Cortex of kidney (tissue), 1 donor: ENCODE data around the gene TOMM22.

Experiments used
- DNase-seq: peaks from one replicate; lab custom pipeline; 2025; lab: John Stamatoyannopoulos, UW

TOMM22 gene

GRCh38 chr22:38715176-38715764 is 33.5 kb downstream of the TOMM22 start:
- DNase-seq: no peak

DNA sequence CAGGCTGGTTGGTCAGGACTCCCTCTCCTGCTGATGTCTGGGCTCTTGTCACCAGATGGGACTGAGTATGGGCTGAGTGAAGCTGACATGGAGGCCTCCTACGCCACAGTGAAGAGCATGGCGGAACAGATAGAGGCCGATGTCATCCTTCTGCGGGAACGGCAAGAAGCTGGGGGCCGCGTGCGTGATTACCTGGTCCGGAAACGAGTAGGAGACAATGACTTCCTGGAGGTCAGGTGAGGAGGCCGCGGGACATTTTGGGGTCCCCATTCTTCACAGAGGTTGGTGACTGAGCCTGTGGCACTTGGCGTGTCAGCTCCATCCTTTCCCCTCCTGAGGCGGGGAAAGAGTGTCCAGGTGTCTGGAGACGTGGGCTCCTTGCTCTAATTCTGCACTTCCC is 34.1 kb downstream of the TOMM22 start:
- no peak for DNase-seq

GRCh38 chr22:38716271-38716670 is 34.5 kb downstream of the TOMM22 start:
- no peak for DNase-seq

DNA sequence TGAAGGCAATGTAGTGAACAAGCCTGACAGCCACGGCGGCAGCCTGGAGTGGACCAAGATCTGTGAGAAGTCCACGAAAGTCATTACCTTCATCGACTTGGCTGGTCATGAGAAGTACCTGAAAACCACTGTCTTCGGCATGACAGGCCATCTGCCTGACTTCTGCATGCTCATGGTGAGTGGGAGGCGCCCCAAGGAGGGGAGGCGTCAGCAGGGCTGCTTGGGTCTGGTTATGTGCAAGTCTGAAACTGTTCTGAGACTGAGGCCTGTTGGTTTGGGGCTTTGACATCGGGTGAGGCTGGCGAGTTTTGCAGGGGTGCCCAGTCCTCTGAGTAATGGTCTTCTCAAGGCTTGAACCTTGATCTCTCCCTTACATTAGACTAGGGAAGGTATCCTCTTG is 35.1 kb downstream of the TOMM22 start:
- DNase-seq: no peak

GRCh38 chr22:38717244-38717643 is 35.5 kb downstream of the TOMM22 start:
- no peak for DNase-seq

GRCh38 chr22:38718414-38718813 is 36.7 kb downstream of the TOMM22 start:
- no peak for DNase-seq

DNA sequence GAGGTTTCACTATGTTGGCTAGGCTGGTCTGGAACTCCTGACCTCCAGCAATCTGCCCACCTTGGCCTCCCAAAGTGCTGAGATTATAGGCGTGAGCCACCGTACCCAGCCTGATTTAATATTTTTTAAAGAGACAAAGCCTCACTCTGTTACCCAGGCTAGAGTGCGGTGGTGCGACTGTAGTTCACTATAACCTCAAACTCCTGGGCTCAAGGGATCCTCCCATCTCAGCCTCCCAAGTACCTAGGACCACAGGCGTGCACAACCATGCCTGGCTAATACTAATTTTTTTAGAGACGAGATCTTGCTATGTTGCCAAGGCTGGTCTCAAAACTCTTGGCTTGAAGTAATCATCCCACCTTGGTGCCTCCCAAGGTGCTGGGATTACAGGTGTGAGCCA is 37.4 kb downstream of the TOMM22 start:
- no peak for DNase-seq

DNA sequence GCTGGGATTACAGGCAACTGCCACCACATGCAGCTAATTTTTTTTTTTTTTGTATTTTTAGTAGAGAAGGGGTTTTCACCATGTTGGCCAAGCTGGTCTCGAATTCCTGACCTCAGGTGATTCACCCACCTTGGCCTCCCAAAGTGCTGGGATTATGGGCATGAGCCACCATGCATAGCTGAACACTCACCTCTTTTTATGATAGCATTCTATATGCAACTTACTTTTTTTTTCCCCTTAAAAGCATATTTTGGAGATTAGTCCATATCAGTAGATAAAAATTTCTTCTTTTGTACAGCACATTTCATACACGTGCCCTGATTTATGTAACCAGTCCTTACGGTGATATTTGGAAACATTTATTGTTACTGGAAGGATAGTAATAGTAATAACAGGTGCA is 38.6 kb downstream of the TOMM22 start:
- DNase-seq: no peak

GRCh38 chr22:38721551-38721950 is 39.8 kb downstream of the TOMM22 start:
- no peak for DNase-seq

DNA sequence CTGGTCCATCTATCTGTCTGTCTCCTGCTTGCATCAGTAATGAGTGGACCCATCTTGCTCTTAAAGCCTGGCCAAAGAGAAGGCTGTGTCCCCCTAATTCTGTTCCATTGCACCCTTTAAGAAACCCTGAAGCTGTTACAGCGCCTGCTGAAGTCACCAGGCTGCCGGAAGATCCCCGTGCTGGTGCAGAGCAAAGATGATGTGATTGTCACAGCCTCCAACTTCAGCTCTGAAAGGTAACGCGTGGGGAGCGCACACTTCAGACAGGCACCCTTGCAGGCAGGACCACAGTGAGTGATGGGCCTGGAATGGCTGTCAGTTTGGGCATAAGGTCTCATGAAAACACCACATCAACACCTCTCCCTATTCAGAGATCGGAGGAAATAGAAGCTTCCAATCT is 42.4 kb downstream of the TOMM22 start:
- no peak for DNase-seq

DNA sequence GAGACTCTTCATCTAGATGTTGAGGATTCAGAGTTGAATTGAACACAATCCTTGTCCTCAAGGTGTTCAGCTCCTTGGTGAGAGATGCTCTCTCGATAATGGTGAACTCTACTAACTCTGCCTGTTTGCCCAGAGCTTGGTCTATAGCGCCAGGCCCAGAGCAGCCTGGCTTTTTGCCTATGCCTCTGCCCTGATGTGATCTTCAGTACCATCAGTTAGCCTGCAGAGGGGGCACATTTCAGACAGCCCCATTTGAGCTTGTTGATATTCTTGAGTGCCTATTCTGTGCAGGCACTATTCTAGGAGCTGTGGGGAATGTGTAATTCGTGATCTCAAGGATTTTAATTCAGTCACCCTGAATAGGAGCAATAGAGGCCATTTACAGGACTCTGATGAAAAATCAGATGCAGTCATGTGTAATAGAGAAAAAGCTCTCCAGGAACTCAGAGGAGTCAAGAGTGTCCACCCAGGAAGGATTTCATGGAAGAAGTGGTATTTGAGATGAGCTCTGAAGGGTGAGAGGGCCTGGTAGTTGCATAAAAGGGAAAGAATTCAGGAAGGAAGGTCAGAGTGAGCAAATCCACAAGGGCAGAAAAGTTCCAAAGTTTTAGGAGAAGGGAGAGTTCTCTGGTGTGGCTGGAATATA is 43.3 kb downstream of the TOMM22 start:
- DNase-seq: no peak

GRCh38 chr22:38725900-38726655 is 44.3 kb downstream of the TOMM22 start:
- DNase-seq: no peak

GRCh38 chr22:38727123-38727522 is 45.4 kb downstream of the TOMM22 start:
- DNase-seq: no peak

DNA sequence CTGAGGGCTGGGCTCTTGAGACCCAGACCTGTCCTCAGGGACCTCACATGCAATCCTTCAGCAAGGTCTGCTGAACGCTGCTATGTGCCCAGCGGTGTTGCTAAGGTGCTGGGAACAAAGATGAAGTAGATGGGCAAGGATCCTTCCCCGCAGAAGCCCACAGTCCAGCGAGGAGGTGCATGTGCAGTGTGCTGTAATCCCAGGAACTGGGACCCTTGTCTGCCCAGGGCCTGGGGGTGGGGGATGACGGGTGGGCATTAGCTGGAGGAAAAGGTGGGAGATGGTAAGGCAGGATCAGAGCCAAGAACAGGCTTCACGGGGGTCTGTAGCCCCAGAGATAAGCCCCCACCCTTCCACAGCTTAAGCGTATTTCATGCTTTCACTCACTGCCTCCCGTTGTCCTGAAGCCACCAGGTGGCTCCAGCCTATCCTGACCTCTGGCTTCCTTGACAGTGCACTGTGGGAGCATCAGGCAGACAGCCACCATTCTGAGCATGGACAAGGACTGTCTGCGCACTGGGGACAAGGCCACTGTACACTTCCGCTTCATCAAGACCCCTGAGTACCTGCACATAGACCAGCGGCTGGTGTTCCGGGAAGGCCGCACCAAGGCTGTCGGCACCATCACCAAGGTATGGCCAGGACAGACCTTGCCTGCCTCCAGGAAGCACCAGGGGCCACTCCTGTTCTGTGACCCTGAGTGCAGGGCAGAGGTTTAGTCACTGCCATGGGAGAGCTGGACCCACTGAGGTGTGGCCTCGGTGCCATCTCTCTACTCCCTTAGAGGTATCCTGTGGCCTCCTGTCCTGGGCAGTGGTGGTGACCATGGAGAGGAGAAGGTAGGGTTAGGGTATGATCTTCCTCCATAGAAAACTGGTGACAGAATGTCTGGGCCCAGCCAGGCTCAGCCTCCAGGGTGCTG is 46.0 kb downstream of the TOMM22 start:
- DNase-seq: no peak

- DNase-seq: no peak
Observed at GRCh38 chr22:38728871-38729796, 47.4 kb downstream of the TOMM22 start.

DNA sequence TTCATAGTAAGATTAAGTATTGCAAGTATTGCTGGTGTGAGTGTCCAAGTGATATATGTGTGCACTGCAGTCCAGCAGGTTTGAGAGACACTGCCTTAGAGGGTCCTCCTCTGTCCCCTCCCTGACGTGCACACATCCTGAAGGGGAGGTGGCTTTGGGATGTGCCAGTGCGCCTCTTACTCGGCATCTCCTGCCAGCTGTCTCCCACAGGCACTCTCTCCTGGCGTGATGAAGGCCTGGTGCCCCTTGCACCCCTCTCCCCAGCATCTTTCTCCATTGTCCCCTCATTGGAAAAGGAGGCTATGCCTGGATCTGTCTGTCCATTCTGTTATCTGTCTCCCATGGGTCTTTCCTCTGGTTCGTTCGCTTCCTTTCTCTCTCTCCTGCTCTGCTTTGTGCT is 48.2 kb downstream of the TOMM22 start:
- no peak for DNase-seq

DNA sequence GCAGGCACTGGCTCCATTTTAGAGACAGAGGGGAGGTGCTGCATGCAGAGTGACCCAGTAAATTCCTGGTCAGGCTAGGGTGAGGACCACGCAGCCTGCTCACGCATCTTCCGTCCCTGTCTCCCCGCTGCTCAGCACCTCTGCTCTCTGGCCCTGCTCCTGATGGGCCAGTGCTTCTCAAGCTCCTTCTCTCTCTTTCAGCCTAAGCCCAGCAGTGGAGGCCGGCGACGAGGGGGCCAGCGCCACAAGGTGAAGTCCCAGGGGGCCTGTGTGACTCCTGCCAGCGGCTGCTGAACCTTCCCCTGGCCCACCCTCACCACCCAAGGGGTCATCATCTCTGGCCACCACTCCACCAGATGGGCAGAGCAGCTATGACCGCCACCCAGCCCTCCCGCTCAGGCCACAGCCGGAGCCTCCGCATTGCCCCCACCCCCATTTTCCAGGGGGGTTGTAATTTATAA is 48.7 kb downstream of the TOMM22 start:
- DNase-seq: no peak

GRCh38 chr22:38731703-38732161 is 50.0 kb downstream of the TOMM22 start:
- DNase-seq: no peak

- DNase-seq: no peak
Observed at GRCh38 chr22:38732251-38732815, 50.6 kb downstream of the TOMM22 start.

DNA sequence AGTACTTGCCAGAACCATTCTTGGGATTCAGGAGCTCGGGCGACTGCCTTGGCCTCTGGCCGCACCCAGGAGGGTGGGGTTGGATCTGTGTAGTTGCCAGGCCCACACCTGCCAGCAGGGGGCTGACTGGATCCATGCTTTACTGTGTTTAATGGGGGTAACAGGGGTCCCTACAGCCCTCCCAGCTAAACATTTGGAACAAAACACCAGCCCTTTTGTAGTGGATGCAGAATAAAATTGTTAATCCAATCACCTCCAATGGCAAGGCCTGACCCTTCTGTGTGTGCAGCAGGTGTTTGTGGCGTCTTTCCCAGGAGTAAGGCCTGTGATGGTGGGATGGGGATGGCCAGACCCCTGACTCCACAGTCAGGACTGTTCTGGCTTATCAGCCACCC is 51.6 kb downstream of the TOMM22 start:
- no peak for DNase-seq
